GM12873 (cell line): Measurements from ENCODE around the gene KRTAP5-9.

Source experiments
- TF ChIP-seq, protein P1 (sequence below): IDR thresholded peaks from 2 replicates; pipeline ENCODE4 v1.5.1; 2012; ENCODE audit warnings: low read depth, mild to moderate bottlenecking, moderate library complexity, low read length, control low read depth; ENCODE audit not compliant: insufficient read depth; ENCODE audit errors: missing control alignments

The KRTAP5-9 gene

DNA sequence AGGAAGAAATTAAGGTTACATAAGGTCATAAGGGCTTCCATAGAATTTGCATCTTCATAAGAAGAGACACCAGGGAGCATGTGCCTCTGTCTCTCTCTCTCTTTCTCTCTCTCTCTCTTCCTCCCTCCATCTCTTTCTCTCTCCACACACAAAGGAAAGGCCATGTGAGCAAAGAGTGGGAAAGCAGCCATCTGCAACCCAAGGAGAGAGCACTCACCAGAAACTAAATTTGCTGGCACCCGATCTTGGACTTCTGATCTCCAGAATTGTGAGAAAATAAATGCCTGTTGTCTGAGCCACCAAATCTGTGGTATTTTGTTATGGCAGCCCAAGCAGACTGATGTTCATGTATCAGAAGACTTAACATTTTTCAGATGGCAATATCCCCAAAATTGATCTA lies 10.8 kb downstream of the KRTAP5-9 start:
- TF ChIP-seq, protein P1, sequence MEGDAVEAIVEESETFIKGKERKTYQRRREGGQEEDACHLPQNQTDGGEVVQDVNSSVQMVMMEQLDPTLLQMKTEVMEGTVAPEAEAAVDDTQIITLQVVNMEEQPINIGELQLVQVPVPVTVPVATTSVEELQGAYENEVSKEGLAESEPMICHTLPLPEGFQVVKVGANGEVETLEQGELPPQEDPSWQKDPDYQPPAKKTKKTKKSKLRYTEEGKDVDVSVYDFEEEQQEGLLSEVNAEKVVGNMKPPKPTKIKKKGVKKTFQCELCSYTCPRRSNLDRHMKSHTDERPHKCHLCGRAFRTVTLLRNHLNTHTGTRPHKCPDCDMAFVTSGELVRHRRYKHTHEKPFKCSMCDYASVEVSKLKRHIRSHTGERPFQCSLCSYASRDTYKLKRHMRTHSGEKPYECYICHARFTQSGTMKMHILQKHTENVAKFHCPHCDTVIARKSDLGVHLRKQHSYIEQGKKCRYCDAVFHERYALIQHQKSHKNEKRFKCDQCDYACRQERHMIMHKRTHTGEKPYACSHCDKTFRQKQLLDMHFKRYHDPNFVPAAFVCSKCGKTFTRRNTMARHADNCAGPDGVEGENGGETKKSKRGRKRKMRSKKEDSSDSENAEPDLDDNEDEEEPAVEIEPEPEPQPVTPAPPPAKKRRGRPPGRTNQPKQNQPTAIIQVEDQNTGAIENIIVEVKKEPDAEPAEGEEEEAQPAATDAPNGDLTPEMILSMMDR: no peak

DNA sequence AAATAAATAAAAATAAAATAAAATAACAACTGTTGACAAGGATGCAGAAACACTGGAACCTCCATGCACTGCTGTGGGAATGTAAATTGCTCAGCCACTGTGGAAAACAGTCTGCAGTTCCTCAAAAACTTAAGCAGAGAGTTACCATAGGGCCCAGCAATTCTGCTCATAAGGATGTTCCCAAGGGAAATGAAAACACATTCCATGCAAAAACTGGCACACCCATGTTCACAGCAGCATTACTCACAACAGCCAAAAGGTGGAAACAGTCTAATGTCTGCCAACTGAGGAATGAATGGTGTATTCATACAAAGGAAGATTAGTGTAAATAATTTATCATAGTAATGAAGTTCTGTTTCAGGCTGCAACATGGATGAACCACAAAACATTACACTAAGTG lies 13.9 kb downstream of the KRTAP5-9 start:
- TF ChIP-seq, protein P1: no peak

DNA sequence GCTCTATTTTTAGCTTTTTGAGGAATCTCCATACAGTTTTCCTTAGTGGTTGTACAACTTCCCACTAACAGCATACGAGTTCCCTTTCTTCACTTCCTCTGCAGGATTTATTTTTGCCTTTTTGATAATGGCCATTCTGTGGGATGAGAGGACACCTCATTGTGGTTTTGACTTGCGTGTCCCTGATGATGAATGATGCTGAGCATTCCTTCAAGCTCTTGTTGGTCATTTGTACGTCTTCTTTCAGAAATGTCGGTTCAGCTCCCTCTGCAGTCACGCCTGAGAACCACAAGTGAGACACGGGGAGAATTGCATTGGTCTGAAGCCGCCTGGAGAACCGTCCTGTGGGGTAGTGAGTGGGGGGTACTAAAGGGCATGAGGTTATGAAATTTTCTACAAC lies 15.2 kb downstream of the KRTAP5-9 start:
- TF ChIP-seq, protein P1: peak; percentile 68

DNA sequence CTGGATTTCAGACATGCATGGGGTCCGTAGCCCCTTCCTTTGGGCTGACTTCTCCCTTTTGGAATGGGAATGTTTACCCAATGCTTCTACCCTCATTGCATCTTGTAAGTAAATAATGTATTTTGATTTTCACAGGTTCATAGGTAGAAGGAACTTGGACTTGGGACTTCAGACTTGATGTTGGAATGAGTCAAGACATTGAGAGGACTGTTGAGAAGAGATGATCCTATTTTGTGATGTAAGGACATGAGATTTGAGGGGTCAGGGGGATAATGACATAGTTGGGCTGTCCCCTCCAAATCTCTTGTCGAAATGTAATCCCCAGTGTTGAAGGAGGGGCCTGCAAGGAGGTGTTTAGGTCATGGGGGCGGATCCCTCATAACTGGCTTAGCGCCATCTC lies 16.2 kb downstream of the KRTAP5-9 start:
- TF ChIP-seq, protein P1: no peak

DNA sequence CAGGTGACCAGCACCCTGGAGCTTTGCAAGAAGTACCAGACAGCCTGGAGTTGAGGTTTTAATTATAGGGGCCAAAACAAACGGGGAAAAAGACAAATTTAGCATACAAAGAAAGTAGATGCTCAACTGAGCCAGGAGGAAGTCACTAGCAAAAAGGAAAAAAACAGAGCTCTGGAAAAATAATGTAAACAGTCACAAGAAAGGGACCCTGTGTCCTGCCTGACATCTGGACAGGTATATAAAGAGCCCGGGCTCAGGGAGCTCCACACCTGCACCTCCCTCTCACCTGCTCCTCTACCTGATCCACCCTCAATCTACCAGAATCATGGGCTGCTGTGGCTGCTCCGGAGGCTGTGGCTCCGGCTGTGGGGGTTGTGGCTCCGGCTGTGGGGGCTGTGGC lies 17.0 kb downstream of the KRTAP5-9 start, which contains the start of gene KRTAP5-10:
TSS of gene KRTAP5-10 (plus strand) at position 301 of the 400 bp plus-strand sequence. CDS start at position 326, 25 bp downstream.
- TF ChIP-seq, protein P1: no peak

DNA sequence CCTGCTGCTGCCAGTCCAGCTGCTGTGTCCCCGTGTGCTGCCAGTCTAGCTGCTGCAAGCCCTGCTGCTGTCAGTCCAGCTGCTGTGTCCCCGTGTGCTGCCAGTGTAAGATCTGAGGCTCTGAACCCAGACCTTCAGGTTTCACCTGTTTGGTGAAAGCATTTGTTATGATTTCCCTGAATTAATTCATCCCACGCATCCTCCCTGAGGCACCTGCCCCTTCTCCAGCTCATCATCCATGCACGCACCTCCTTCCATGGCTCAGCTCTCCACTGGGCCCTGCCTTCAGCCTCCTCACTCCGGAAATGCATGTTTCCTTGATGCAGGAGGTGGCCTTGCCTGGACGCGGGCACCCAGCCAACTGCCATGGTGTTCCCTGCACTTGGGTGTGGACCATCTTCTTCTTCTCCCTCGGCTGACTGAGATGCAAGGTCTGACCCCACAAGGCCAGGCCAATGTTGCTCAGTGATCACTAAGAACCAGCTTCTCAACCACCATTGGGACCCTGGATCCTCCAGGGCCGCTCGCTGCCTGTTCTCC lies 17.9 kb downstream of the KRTAP5-9 start:
- TF ChIP-seq, protein P1: no peak

DNA sequence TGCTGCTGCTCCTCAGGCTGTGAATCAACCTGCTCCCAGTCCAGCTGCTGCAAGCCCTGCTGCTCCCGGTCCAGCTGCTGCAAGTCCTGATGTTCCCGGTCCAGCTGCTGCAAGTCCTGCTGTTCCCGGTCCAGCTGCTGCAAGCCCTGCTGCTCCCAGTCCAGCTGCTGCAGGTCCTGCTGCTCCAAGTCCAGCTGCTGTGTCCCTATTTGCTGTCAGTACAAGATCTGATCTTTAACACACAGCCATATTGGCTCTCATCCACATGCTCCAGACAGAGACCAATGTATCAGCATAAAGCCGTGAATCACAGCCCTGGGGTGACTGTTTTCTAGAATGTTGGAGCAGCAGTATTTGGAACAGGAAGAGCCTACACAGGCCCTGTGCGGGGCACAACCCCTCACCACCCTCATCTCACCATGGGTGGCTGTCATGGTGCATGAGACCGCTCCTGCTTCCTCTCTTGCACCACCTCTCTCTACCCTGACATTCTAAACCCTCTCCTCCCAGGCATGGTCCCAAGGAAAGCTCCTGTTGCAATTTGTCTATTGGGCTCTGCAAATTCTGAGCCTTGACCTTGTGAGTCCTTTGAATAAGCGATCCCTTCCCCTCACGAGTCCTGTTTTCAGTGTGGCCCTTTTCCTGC lies 20.6 kb downstream of the KRTAP5-9 start:
- TF ChIP-seq, protein P1: no peak
